ENCODE measurements around the gene IZUMO1.
"Not testable (repeated sequence)": the region's sequence is repeated elsewhere in the genome, so short reads cannot be mapped to it uniquely, and the experiment has no call there.

IZUMO1 gene

DNA sequence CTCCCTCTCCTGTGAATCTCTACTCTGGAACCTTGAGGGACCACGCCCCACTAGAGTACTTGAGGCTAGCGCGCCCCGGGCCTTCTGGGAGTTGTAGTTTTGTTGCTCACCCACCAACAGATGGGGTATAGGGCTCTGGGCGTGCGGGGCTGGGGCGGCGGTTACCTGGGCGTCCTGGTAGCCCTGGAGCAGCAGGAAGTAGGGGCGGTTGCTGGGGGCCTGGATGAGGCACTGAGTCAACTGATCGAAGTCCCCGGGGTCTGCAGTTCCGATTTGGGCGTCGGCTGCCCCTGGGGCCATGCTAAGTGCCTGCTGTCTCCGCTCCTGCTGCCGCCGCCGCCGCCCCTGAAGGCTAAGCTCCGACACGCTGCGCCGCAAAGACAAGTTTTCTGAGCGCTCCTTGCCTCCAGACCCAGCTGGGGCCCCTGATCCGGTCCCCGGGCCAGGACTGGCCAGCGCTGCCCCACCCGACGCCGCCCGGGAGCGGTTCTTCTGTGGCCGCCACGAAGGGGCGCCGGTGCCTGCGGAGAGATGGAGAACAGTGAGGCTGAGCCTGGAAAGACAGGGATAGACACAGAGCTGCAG, 11.6 kb downstream of the IZUMO1 start:
- no peak for DNase-seq

GRCh38 chr19:48734625-48735024, 12.1 kb downstream of the IZUMO1 start:
- no peak for DNase-seq

GRCh38 chr19:48731452-48731851, 15.3 kb downstream of the IZUMO1 start:
- no peak for DNase-seq

DNA sequence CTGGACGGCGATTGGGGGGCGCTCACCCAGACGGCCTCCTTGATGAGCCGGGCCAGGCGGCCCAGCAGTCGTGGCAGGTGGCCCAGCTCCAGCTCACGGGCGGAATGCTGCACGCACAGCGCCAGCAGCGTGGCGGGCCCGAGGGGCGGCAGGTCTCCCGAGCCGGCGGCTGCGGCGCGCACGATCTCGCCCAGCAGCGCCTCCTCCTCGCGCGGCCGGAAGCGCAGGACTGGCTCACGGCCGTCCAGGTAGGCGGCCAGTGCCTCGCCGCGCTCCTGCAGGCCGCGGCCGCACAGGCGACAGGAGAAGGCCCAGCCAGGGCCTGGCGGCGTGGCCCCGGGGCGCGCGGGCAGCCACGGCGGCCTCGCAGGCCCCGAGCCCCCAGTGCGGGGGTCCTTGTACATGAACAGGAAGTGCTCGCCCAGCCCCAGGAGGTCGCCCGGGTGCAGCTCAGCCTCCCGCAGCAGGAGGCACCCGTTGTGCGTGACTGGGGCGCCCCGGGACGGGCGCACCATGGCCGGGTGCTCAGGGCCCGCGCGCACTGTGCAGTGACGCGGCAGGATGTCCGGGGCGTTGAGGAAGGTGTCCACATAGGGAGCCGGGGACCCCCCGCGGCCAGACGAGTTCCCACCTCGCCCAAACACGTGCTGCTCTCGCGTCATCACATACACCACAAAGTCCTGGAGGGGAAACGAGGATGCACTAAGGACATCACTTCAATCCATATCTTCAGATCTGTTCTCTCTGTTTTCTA, 17.6 kb downstream of the IZUMO1 start:
- no peak for DNase-seq

DNA sequence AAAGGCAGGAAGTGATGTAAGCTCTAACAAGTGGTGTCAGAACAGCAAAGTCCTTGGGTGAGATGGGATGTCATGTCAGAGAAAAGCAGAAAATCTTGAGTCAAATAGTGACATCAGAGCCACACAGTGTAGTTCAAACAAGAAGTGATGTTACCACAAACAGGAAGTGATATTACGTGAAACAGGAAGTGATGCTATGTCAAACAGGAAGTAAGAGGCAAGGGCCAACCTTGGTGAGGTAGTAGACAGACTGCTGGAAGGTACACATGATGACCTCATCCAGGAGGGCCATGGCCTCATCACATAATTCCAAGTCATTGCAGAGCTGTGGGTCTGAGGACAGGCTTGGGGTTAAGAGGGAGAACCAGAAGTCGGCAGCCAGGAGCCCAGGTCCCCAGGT, 20.2 kb downstream of the IZUMO1 start:
- DNase-seq, result no peak

- DNase-seq, result no peak
Observed at GRCh38 chr19:48724796-48725753, 21.6 kb downstream of the IZUMO1 start.

DNA sequence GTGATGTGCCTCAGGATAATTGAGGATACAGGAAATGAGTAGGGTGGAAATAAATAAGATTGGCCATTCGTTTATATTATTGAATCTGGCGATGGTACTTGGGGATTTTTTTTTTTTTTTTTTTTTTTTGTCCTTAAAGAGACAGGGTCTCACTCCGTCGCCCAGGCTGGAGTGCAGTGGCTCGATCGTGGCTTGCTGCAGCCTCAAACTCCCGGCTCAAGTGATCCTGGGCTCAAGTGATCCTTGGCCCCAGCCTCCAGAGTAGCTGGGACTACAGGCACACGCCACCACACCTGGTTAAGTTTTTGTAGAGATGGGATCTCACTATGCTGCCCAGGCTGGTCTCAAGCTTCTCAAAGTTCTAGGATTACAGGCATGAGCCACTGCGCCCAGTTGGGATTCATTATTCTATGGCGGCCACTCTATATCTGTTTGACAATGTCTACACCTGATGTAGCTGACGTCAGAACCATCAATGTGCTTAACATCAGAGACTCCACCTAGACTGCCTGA, 24.5 kb downstream of the IZUMO1 start:
- no peak for DNase-seq

DNA sequence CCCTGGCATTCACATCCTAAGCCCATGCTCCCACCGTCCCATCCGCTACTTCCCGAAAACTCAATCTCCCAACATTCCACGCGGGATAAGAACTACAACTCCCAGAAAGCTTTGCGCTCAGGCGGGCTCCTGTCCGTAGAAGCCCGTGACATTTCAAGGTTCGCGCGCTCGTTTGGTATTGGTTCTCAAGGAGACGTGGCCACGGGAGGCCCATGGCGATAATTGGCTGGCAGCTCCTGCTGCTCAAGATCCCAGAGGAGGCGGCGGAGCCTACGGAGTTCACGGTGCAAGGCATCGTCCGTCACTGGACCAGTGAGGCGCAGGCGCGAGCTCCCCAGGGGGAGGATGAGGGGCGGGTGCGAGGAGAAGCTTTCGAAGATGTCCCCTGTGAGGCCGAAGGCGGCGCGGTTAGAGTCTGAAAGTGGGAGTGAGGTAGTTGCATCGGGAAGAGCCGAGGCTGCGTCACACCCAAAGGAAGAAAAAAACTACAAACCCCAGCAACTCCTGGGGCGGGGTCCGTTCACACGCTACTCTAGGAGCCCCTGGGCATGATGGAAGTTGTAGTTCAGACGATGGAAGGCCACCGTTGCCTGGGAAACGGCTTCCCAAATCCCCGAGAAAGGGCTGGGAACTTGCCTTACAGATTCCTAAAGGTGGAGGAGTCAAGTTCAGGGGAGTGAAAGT, 26.0 kb downstream of the IZUMO1 start:
- peak; percentile 98 for DNase-seq

- DNase-seq, result no peak
Observed at GRCh38 chr19:48720251-48720612, 26.5 kb downstream of the IZUMO1 start.

GRCh38 chr19:48719263-48720171, 27.2 kb downstream of the IZUMO1 start, which contains the start of gene MAMSTR:
Gene MAMSTR, minus strand, starts transcription at chr19:48719725. Its CDS starts 694 bp downstream, at chr19:48719031.
- DNase-seq, result no peak

- no peak for DNase-seq
Observed at GRCh38 chr19:48718711-48719231, 27.9 kb downstream of the IZUMO1 start.

DNA sequence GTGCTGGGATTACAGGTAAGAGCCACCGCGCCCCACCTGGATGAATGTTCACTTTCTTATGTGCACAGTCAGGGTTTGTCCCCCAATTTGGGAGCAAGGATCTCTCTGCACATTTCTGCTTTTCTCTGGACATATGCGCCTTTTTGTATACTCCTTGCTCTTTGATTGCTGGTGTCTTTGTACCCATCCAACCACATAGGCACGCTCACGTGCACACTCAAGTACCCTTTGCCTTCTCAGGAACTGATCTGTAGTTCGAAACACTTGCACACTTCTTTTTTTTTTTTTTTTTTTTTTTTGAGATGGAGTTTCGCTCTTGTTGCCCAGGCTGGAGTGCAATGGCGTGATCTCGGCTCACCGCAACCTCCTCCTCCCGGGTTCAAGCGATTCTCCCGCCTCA, 28.6 kb downstream of the IZUMO1 start:
- DNase-seq, result not testable (repeated sequence)

DNA sequence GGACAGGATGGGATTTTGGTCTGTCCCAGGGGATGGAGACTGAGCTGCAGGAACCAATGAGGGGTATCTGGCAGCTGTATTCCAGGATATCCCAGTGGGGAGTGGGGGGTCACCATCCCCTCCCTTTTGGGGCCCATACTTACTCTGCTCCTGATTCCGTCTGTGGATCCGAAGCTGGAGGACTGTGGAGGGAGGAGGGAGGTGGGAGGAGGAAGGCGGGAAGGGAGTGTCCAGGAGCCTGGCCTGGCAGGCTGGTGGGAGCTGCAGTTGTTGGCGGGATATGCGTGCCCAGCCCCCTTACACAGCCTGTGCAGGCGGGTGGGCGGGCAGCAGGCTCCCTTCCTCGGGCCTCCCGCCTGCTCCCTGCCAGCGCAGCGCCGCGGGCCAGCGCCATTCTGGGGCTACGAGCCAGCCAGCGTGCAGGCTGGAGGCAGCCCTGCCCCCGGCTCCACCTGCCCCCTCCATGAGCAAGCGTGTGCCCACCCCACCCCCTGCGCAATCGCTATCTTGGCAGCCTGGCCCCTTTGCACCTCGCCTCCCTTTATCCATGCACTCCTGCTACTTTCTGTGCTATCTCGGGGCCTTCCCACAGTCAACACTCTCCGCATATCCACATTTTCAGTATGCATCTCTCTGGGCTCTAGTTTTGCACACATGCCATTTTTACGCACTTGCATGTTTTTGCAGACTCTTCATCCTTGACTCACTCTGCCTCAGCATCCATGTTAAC, 30.0 kb downstream of the IZUMO1 start:
- DNase-seq, result no peak

DNA sequence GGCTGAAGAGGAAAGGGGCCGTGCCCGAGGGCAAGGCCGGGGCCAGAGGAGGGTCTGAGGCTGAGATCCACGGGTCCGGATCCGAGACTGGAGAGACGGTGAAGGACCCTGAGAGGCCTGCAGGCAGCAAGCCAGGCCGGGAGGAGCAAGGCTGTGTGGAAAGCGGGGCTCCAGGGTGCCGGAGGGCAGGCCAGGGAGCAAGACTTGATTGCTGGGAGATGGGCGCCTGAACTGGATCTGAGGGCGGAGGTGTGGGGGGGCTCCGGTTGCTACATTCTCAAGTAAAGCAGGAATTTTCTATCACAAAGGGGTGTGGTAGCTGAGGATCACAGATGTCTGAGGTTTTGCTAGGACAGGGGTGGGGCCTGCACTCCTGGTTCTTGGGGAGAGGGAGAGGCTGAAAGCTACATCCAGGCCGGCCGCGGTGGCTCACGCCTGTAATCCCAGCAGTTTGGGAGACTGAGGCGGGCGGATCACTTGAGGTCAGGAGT, 31.0 kb downstream of the IZUMO1 start:
- no peak for DNase-seq

DNA sequence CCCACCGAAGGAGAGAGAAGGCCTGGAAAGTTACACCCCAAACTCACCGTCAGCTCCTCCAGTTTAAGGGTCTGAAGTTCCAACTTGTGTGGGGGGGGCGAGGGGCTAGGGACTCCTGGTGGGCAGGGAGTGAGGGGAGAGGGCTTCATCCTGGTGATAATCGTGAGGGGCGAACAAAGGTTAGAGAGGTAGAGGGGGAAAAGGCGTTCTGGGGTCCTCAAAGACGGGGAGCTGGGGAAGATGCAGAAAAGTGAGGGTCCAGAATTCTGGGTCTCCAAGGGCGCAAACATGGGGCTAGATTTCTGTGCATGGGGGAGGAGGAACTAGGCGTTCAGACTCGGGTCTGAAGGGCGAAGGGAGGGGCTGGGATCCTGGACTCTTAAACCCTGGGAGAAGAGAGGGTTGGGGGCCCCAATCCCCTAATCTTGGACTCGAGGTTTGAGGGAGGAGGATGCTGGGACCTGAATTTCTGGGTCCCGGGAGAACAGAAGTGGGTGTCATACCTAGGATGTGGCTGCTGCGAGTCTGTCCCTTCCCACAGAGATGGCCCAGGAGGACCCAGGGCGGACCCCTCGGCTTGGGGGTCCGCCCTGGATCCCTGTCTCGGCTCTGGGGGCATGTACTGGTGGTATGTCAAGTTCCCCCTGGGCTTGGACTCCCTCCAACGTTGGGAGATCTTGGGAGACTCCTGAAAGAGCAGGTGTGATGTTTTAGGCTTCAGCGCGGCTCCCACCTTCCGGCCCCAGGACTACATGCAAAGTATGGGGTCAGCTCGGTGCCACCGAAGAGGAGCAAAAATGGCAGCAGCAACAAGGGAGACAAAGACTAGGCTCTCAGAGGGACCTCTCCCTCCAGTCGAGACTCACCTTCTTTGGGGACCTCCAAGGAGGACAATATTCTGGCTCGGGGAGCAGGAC, 31.7 kb downstream of the IZUMO1 start:
- no peak for DNase-seq

DNA sequence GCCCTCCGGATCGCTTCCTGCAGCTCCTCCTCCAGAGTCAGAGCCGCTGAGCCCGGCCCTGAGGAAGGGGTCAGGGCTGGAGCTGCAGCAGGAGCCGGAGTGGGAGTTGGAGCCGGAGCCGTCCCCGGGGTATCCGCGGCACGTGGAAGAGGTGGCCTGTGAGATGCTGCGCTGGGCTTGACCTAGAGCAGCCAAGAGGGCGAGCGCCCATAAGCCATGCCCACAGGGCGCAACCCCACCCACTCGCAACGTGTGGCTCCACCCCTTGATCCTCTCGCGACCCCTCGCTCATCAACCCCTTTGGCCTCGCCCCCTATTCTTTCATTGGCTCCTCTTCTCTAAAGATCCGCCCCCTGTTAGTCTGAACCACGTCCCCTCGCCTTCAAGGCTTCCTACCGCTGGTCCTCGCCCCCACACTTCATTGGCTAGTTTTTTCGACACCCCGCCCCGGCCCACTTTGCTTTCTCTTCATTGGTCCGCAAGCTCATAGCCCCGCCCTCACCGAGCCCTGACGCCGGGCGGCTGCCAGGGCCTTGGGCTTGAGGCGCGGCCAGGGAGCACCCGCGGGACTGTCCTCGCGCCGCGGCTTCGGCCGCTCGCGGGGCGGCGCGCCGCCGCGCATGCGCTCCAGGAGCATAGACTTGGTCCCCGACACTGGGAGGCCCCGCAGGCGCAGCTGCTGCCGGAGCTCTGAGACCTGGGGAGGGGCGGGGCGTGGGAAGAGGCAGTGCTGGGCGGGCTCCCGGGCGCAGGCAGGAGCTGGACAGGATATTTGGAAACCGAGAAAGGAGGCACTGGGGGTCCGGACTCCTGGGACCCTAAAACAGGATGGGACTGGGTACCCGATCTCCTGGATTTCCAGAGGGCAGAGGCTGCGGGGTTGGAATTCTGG, 32.6 kb downstream of the IZUMO1 start:
- peak; percentile 100 for DNase-seq

- DNase-seq, result no peak
Observed at GRCh38 chr19:48713041-48713863, 33.5 kb downstream of the IZUMO1 start.
